HepG2 (cell line): ENCODE results near the gene PRRT1. TPM values are rescaled to one million over a fixed set of nuclear protein-coding genes. Genes with fewer than 3 reads are reported as not detected.
A peak's percentile ranks its signal among the peaks of the same experiment; 100 is the strongest.

Source experiments
- ATAC-seq: fragments of 200-7000 bp; cut with Tn5 transposase; 3 replicates; pipeline ENCODE4 v1.9.1; 2020; ENCODE audit warnings: mild to moderate bottlenecking, moderate library complexity
- BruUV-seq: library from RNA; stranded (reverse); fragments of 400-500 nt; replicated peaks from 2 replicates; lab custom pipeline; 2021; lab: Mats Ljungman, UMichigan
- CTCF ChIA-PET: fragments of 300-600 bp; formaldehyde crosslinking; extraction: SDS; loops from one replicate; lab custom pipeline; 2021; ENCODE audit warnings: low total read pairs, inconsistent platforms, low intra/inter-chr PET ratio; lab: Yijun Ruan, JAX
- POLR2A ChIA-PET: fragments of 350-600 bp; sonication (Branson Sonifier 250); formaldehyde crosslinking; loops from one replicate; lab custom pipeline; 2020; ENCODE audit warnings: antibody characterized with exemption, inconsistent platforms; lab: Yijun Ruan, JAX
- DNase-seq: peaks from one replicate; pipeline ENCODE4 v3.0.0-alpha.2; 2015; ENCODE audit warnings: low spot score
- FAIRE-seq: peaks from 3 replicates; lab custom pipeline; 2011; peaks lifted over from hg19 to GRCh38; lab: Jason Lieb, UNC
- H2AFZ ChIP-seq: one replicate; pipeline ENCODE4 v1.6.1; 2011; ENCODE audit warnings: low read length, inconsistent platforms
- H3K27ac ChIP-seq: fragments of 300-600 bp; 3 replicates; pipeline ENCODE4 v1.8.0; 2011; ENCODE audit warnings: mixed run types, mild to moderate bottlenecking, mixed read lengths, low read length, inconsistent platforms; ENCODE audit not compliant: insufficient read depth; ENCODE audit errors: extremely low read length
- H3K27me3 ChIP-seq, 2 experiments: fragments of 200-600 bp in 1 of 2; 2 replicates in 1 of 2; 3 replicates in 1 of 2; pipeline versions ENCODE4 v1.6.0 to v1.8.0; 2011; ENCODE audit warnings: low read length in 2 of 2, mild to moderate bottlenecking in 2 of 2, moderate library complexity in 2 of 2, inconsistent platforms in 1 of 2; ENCODE audit not compliant: insufficient read depth in 2 of 2, control insufficient read depth in 1 of 2
- H3K36me3 ChIP-seq, 2 experiments: fragments of 200-600 bp in 1 of 2; replicated peaks in 1 of 2; 2 replicates in 1 of 2; 3 replicates in 1 of 2; pipeline versions ENCODE4 v1.5.1 to v1.8.0; 2011; ENCODE audit warnings: low read length in 2 of 2, inconsistent platforms in 1 of 2; ENCODE audit not compliant: insufficient read depth in 2 of 2, control insufficient read depth in 1 of 2
- H3K4me1 ChIP-seq: 2 replicates; pipeline ENCODE4 v1.5.1; 2012; ENCODE audit warnings: low read length, inconsistent platforms; ENCODE audit not compliant: insufficient read depth
- H3K4me2 ChIP-seq: 2 replicates; pipeline ENCODE4 v1.6.0; 2011; ENCODE audit warnings: low read depth, low read length, inconsistent platforms
- H3K4me3 ChIP-seq, 3 experiments: fragments of 200-600 bp in 1 of 3; sonication (generic), shearing (Covaris generic) in 1 of 3; replicated peaks in 1 of 3; 2 replicates each; pipeline ENCODE4 v1.5.1; 2011 to 2016; ENCODE audit warnings: low read length in 3 of 3, inconsistent platforms in 2 of 3, low read depth in 2 of 3, mild to moderate bottlenecking in 2 of 3, control low read depth in 1 of 3, mixed read lengths in 1 of 3; ENCODE audit not compliant: insufficient read depth in 1 of 3
- H3K79me2 ChIP-seq: one replicate; pipeline ENCODE4 v1.6.1; 2011; ENCODE audit warnings: low read length, inconsistent platforms; ENCODE audit not compliant: insufficient read depth
- H3K9ac ChIP-seq: 2 replicates; pipeline ENCODE4 v1.6.0; 2011; ENCODE audit warnings: mild to moderate bottlenecking, low read depth, low read length, inconsistent platforms; ENCODE audit not compliant: insufficient read depth
- H3K9me3 ChIP-seq: 2 replicates; pipeline ENCODE4 v1.5.1; 2012; ENCODE audit warnings: mild to moderate bottlenecking, low read length
- H4K20me1 ChIP-seq: 2 replicates; pipeline ENCODE4 v1.6.0; 2011; ENCODE audit warnings: inconsistent platforms, mild to moderate bottlenecking, low read length, moderate library complexity; ENCODE audit not compliant: insufficient read depth
- CHCHD3 ChIP-seq: sonication (generic); formaldehyde crosslinking; IDR thresholded peaks from 2 replicates; pipeline ENCODE4 v1.8.0; 2022; ENCODE audit warnings: mild to moderate bottlenecking, missing genetic modification reagents, moderate library complexity
- EED ChIP-seq: sonication (generic); formaldehyde crosslinking; IDR thresholded peaks from 2 replicates; pipeline ENCODE4 v1.5.0; 2020; ENCODE audit warnings: mild to moderate bottlenecking, missing genetic modification reagents
- HDAC1 ChIP-seq: sonication (generic); formaldehyde crosslinking; IDR thresholded peaks from 2 replicates; pipeline ENCODE4 v1.5.1; 2020; ENCODE audit warnings: mild to moderate bottlenecking, missing genetic modification reagents
- SAP130 ChIP-seq: IDR thresholded peaks from 2 replicates; pipeline ENCODE4 v1.6.1; 2016; ENCODE audit warnings: low read depth
- TAF1 ChIP-seq: sonication (generic); formaldehyde crosslinking; IDR thresholded peaks from 2 replicates; pipeline ENCODE4 v1.4.0; 2020; ENCODE audit warnings: missing genetic modification reagents
- ZNF121 ChIP-seq: sonication (generic); formaldehyde crosslinking; IDR thresholded peaks from 2 replicates; pipeline ENCODE4 v1.5.0; 2020; ENCODE audit warnings: mild to moderate bottlenecking, missing genetic modification reagents
- ZNF282 ChIP-seq: fragments of 450-650 bp; IDR thresholded peaks from 2 replicates; pipeline ENCODE4 v1.6.1; 2018; ENCODE audit not compliant: partially characterized antibody
- ZNF430 ChIP-seq: sonication (generic); formaldehyde crosslinking; IDR thresholded peaks from 2 replicates; pipeline ENCODE4 v1.9.0; 2021; ENCODE audit warnings: mild to moderate bottlenecking, missing genetic modification reagents
- ZNF556 ChIP-seq: sonication (generic); formaldehyde crosslinking; IDR thresholded peaks from 2 replicates; pipeline ENCODE4 v1.4.0; 2020; ENCODE audit warnings: mild to moderate bottlenecking, missing genetic modification reagents, borderline replicate concordance
- ZNF709 ChIP-seq: sonication (generic); formaldehyde crosslinking; IDR thresholded peaks from 2 replicates; pipeline ENCODE4 v1.5.0; 2020; ENCODE audit warnings: mild to moderate bottlenecking, missing genetic modification reagents
- ZNF737 ChIP-seq: sonication (generic); formaldehyde crosslinking; IDR thresholded peaks from 2 replicates; pipeline ENCODE4 v1.5.0; 2020; ENCODE audit warnings: missing genetic modification reagents, mild to moderate bottlenecking, borderline replicate concordance
- WGBS: methylation state at CpG from one replicate; pipeline ENCODE4 v1.1.6; 2017; ENCODE audit warnings: low lambda C conversion rate; 5-methylcytosine and 5-hydroxymethylcytosine counted together
- in situ Hi-C: cut with HindIII; loops from 2 replicates; pipeline ENCODE4 v1.10.0; 2017; ENCODE audit warnings: low pct_unique_long_range_greater_than_20kb; ENCODE audit not compliant: extremely low pct_ligation_motif_present
- intact Hi-C: fragments of 100-400 bp; cut with micrococcal nuclease; formaldehyde crosslinking; loops from one replicate; pipeline ENCODE4 v1.10.0; 2022; ENCODE audit not compliant: unreplicated experiment
- polyA plus RNA-seq, 8 experiments: library from polyadenylated mRNA; depleted of rRNA in 3 of 8; stranded (reverse) in 7 of 8; unstranded in 1 of 8; fragments of >200 nt; fragmentation: Illumina TruSeq in 4 of 8; extraction: Trizol in 4 of 8; gene quantifications; 2 replicates each; pipeline versions ENCODE4 v1.2.1 to v1.2.3, GENCODE V29; 2011 to 2016; ENCODE audit warnings: low read depth in 4 of 8, missing spikeins in 1 of 8, mixed read lengths in 1 of 8; ENCODE audit not compliant: insufficient read depth in 1 of 8
- total RNA-seq, 5 experiments: library from RNA; depleted of rRNA; stranded (reverse); fragments of >200 nt; fragmentation: Illumina TruSeq; extraction: Trizol; gene quantifications; 2 replicates each; pipeline ENCODE4 v1.2.3, GENCODE V29; 2016; ENCODE audit warnings: low read depth in 1 of 5
- TF ChIP-seq, protein P1 (sequence below): sonication (generic); formaldehyde crosslinking; IDR thresholded peaks from 2 replicates; pipeline ENCODE4 v1.8.1; 2023; ENCODE audit warnings: mild to moderate bottlenecking, missing genetic modification reagents, borderline replicate concordance
- TF ChIP-seq, protein P2 (sequence below), 2 experiments: sonication (generic) in 1 of 2; formaldehyde crosslinking in 1 of 2; IDR thresholded peaks; 2 replicates each; pipeline versions ENCODE4 v1.6.1 to v1.9.0; 2014 to 2022; ENCODE audit warnings: antibody characterized with exemption in 1 of 2, borderline replicate concordance in 1 of 2, inconsistent platforms in 1 of 2, low read depth in 1 of 2, missing genetic modification reagents in 1 of 2
- TF ChIP-seq, protein P3 (sequence below): fragments of 450-650 bp; IDR thresholded peaks from 2 replicates; pipeline ENCODE4 v1.6.1; 2016

PRRT1 gene
- total and polyA plus RNA-seq, 2 of the 13 experiments (the other 11 are each of a cell fraction or from before 2014, with no cell fraction given), result 0.64 to 1.4 TPM

DNA sequence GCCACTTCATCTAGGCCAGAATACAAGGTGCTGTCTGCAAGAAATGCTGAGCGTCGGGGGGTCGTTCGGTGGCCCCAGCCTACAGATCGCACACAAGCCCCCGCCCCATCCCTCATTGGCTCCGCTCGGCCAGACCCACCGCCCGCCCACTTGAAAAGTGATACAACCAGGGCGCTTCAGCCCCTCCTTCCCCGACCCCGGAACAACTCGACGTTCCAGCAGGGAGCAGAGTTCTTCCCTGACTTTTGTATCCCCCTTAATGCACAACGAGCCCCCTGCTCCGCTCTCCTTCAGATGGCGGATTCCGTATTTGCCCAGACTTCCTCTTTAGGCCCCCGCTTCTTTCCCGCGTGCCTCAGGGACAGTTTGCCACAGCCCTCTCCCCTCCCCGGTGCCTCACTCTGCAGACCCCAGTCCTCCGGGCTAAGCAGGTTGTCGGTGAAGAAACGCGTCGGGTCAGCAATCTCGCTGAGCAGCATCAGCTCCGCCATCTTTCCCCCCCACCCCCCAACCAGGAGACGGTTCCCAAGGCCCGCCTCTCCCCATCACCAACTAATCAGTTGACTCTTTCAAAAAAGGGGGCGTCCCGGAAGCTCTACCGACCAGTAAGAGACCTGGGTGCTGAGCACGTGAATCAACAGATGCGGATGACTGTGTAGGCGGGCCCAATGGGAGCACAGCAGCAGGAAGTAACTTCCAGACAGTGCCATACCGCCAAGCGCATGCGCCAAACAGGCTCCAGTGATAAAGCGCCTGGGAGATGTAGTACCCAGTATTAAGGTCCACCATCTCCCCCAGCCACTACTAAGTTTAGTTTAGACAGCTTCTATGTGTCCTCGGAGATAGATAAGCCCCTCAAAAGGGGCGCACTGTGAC lies 23.8 kb downstream of the PRRT1 start, which contains the start of gene ATF6B:
Gene ATF6B, minus strand, starts transcription at position 530 of the 876 bp plus-strand sequence. Its CDS starts 39 bp downstream, at position 491.
- no peaks in the 10 kb centered on the region for H4K20me1 ChIP-seq
- ChIA-PET CTCF (interaction anchor here (0.8 kb wide), 1 partner anchor 26 kb away, joined by 4 read pairs; the partner anchor contains the start of gene PPT2), POLR2A (interaction anchor here (0.5 to 4.4 kb wide), 30 partner anchors 8 to 844 kb away, joined by 3 to 35 read pairs (median 4); partner anchors contain the start of genes AGPAT1, CFB, HSPA1B and LSM2)
- H3K27ac ChIP-seq, result peak within 1 kb of the TSS; percentile 81
- H3K9ac ChIP-seq, result peak within 1 kb of the TSS; percentile 86
- no peaks in the 10 kb centered on the region for H3K9me3 ChIP-seq
- H3K36me3 ChIP-seq, result peaks cover 0 to 22% of the 10 kb centered on the region in 2 experiments; a peak in 3 of 5 replicates
- peak within 1 kb of the TSS; percentile 93 for H3K4me2 ChIP-seq
- WGBS, result under 1% methylated on average over 26 of the region's 44 CpGs
- TSS peak; percentile 46 for BruUV-seq
- H2AFZ ChIP-seq, result no peak within 1 kb of the TSS
- H3K79me2 ChIP-seq, result peaks cover 25% of the 10 kb centered on the region
- DNase-seq, result peak; percentile 100
- intact Hi-C loops (loop anchor here (1.0 kb wide), 1 partner anchor 50 kb away; the partner anchor contains the start of gene RNF5), in situ Hi-C loops (no loop called here)
- FAIRE-seq, result peak; percentile 94
- peak within 1 kb of the TSS; percentile 95 to 100 (median 99) for H3K4me3 ChIP-seq
- ATAC-seq, result peak; percentile 93
- no peaks in the 10 kb centered on the region; a peak in 2 of 5 replicates for H3K27me3 ChIP-seq
- peaks cover 33% of the 10 kb centered on the region for H3K4me1 ChIP-seq
- TF ChIP-seq CHCHD3 (CRISPR knock-in tag) (no peak), ZNF121 (CRISPR knock-in tag) (no peak), ZNF282 (no peak), ZNF737 (CRISPR knock-in tag) (no peak), EED (CRISPR knock-in tag) (peak; percentile 90; the same call in 1 of the 2 replicates), HDAC1 (CRISPR knock-in tag) (peak; percentile 84), ZNF709 (CRISPR knock-in tag) (0 out of 2 replicates have a peak, but pooled peaks have one; percentile 57), TAF1 (CRISPR knock-in tag) (peak; percentile 87), ZNF430 (CRISPR knock-in tag) (peak; percentile 64; the same call in 1 of the 2 replicates), ZNF556 (CRISPR knock-in tag) (peak; percentile 86; the same call in 1 of the 2 replicates), SAP130 (CRISPR knock-in tag) (peak; percentile 88)
- TF ChIP-seq, protein P1, sequence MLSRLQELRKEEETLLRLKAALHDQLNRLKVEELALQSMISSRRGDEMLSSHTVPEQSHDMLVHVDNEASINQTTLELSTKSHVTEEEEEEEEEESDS (CRISPR knock-in tag), result peak; percentile 30; the same call in 1 of the 2 replicates
- TF ChIP-seq, protein P2, sequence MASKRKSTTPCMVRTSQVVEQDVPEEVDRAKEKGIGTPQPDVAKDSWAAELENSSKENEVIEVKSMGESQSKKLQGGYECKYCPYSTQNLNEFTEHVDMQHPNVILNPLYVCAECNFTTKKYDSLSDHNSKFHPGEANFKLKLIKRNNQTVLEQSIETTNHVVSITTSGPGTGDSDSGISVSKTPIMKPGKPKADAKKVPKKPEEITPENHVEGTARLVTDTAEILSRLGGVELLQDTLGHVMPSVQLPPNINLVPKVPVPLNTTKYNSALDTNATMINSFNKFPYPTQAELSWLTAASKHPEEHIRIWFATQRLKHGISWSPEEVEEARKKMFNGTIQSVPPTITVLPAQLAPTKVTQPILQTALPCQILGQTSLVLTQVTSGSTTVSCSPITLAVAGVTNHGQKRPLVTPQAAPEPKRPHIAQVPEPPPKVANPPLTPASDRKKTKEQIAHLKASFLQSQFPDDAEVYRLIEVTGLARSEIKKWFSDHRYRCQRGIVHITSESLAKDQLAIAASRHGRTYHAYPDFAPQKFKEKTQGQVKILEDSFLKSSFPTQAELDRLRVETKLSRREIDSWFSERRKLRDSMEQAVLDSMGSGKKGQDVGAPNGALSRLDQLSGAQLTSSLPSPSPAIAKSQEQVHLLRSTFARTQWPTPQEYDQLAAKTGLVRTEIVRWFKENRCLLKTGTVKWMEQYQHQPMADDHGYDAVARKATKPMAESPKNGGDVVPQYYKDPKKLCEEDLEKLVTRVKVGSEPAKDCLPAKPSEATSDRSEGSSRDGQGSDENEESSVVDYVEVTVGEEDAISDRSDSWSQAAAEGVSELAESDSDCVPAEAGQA (IDR thresholded peaks at IDR 0.05; ENCODE audit: low read depth), result 0 out of 2 replicates have a peak, but pooled peaks have one; percentile 31
- TF ChIP-seq, protein P2 (CRISPR knock-in tag; IDR thresholded peaks at IDR 0.05; ENCODE audit: borderline replicate concordance), result no peak
- TF ChIP-seq, protein P3, sequence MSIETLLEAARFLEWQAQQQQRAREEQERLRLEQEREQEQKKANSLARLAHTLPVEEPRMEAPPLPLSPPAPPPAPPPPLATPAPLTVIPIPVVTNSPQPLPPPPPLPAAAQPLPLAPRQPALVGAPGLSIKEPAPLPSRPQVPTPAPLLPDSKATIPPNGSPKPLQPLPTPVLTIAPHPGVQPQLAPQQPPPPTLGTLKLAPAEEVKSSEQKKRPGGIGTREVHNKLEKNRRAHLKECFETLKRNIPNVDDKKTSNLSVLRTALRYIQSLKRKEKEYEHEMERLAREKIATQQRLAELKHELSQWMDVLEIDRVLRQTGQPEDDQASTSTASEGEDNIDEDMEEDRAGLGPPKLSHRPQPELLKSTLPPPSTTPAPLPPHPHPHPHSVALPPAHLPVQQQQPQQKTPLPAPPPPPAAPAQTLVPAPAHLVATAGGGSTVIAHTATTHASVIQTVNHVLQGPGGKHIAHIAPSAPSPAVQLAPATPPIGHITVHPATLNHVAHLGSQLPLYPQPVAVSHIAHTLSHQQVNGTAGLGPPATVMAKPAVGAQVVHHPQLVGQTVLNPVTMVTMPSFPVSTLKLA, result peak; percentile 46; the same call in 1 of the 2 replicates
